Measurements from ENCODE around the gene RCOR3. TPM values are rescaled to one million over a fixed set of nuclear protein-coding genes. Genes with fewer than 3 reads are reported as not detected.

RCOR3 gene
- total and polyA plus RNA-seq, 2 of the 8 experiments (the other 6 are each of a cell fraction or from before 2014, with no cell fraction given): 21.4 to 36.3 TPM

- Histone ChIP-seq H3K18ac (ENCODE audit: extremely low read depth, low read length) (no peak overlapping the region), H4K20me1 (replicated peaks in 1 of 2; ENCODE audit: control insufficient read depth in 1 of 2, insufficient read depth in 2 of 2, low read length in 2 of 2) (no peaks in the 10 kb centered on the region), H3K9ac (replicated peaks in 1 of 4; ENCODE audit: extremely low read depth in 1 of 4, low read depth in 3 of 4, low read length in 3 of 4) (no peak overlapping the region), H3K79me1 (ENCODE audit: low read depth, low read length) (peaks cover 2% of the 10 kb centered on the region), H3K56ac (replicated peaks; ENCODE audit: insufficient read length, low read depth, low read length) (no peak overlapping the region), H2BK15ac (ENCODE audit: low read length) (no peak overlapping the region), H2AFZ (ENCODE audit: low read length) (no peak overlapping the region), H3K27me3 (replicated peaks in 1 of 4; ENCODE audit: control insufficient read depth in 3 of 4, extremely low read depth in 1 of 4, insufficient read depth in 3 of 4, low read length in 3 of 4) (no peaks in the 10 kb centered on the region), H3K27ac (ENCODE audit: low read depth, low read length) (no peak overlapping the region), H2BK12ac (ENCODE audit: low read depth, low read length) (no peak overlapping the region), H3K23ac (ENCODE audit: insufficient read length) (no peak overlapping the region), H2BK120ac (replicated peaks; ENCODE audit: low read depth, low read length) (no peak overlapping the region), H4K91ac (replicated peaks; ENCODE audit: insufficient read length, low read length) (no peak overlapping the region), H2BK20ac (ENCODE audit: low read length) (no peak overlapping the region), H3K4me3 (ENCODE audit: extremely low read depth in 1 of 4, insufficient read depth in 2 of 4, low read depth in 3 of 4, low read length in 4 of 4) (no peak overlapping the region), H3K23me2 (ENCODE audit: low read depth, low read length) (no peaks in the 10 kb centered on the region), H3K79me2 (ENCODE audit: control insufficient read depth in 1 of 2, insufficient read depth in 2 of 2, low read length in 2 of 2) (no peaks in the 10 kb centered on the region), H3K4ac (replicated peaks; ENCODE audit: insufficient read length, low read depth, low read length) (no peak overlapping the region), H2BK5ac (ENCODE audit: low read depth, low read length) (no peak overlapping the region), H3K36me3 (ENCODE audit: control insufficient read depth in 2 of 4, insufficient read depth in 4 of 4, low read length in 3 of 4) (peaks cover 0 to 16% (median 7%) of the 10 kb centered on the region in 4 experiments; a peak in 5 of 8 replicates), H3K4me2 (ENCODE audit: insufficient read depth in 1 of 2, low read depth in 2 of 2, low read length in 2 of 2) (no peak overlapping the region; a peak in 1 of 4 replicates), H3K14ac (ENCODE audit: insufficient read length) (no peak overlapping the region), H3K9me3 (ENCODE audit: insufficient read depth in 2 of 2, low read depth in 1 of 2, low read length in 1 of 2) (no peaks in the 10 kb centered on the region), H2AK5ac (ENCODE audit: low read depth, low read length) (no peak overlapping the region), H4K5ac (ENCODE audit: insufficient read length, low read depth, low read length) (no peak overlapping the region), H4K8ac (ENCODE audit: extremely low read depth, insufficient read depth, low read length) (no peak overlapping the region), H3K4me1 (replicated peaks in 1 of 4; ENCODE audit: control insufficient read depth in 3 of 4, insufficient read depth in 4 of 4, low read length in 3 of 4) (no peaks in the 10 kb centered on the region)
- WGBS, 2 experiments (ENCODE audit: extremely low coverage in 1 of 2, insufficient coverage in 1 of 2, insufficient read length in 1 of 2, insufficient replicate concordance in 2 of 2, low coverage in 1 of 2, low lambda C conversion rate in 2 of 2, missing lambda C conversion rate in 1 of 2): 90% methylated on average over 4 of the region's 4 CpGs; no CpG with 5 or more reads in 1 of the 2 experiments
- DNase-seq (ENCODE audit: low read depth in 1 of 2, low spot score in 2 of 2) (no peak), FAIRE-seq (no peak)
- ChIA-PET POLR2A (ENCODE audit: partially characterized antibody) (no interaction called here), CTCF (ENCODE audit: partially characterized antibody) (interaction anchor here (0.9 to 2.9 kb wide), 6 partner anchors 11 to 59 kb away, joined by 3 to 12 read pairs (median 3); no protein-coding TSS in a partner anchor)
- TF ChIP-seq YY1 (IDR thresholded peaks at IDR 0.05; ENCODE audit: low read depth, low read length) (no peak), NRF1 (IDR thresholded peaks at IDR 0.05; ENCODE audit: low read depth, low read length) (no peak), POLR2AphosphoS5 (IDR thresholded peaks at IDR 0.05; ENCODE audit: low read depth, low read length) (no peak), ATF3 (IDR thresholded peaks at IDR 0.05; ENCODE audit: insufficient read depth, low read depth, low read length) (no peak), SIN3A (conservative IDR thresholded peaks at IDR 0.05 in 1 of 2, IDR thresholded peaks at IDR 0.05 in 1 of 2; ENCODE audit: low read depth in 1 of 2, low read length in 2 of 2) (no peak), MAX (IDR thresholded peaks at IDR 0.05) (no peak), SRF (IDR thresholded peaks at IDR 0.05; ENCODE audit: low read depth, low read length) (no peak), CHD2 (IDR thresholded peaks at IDR 0.05; ENCODE audit: low read length) (no peak), MAFK (IDR thresholded peaks at IDR 0.05; ENCODE audit: low read depth, low read length) (no peak), GABPA (IDR thresholded peaks at IDR 0.05; ENCODE audit: borderline replicate concordance, insufficient read depth, low read length) (no peak), KDM5A (IDR thresholded peaks at IDR 0.05; ENCODE audit: low read length) (no peak), TAF1 (IDR thresholded peaks at IDR 0.05; ENCODE audit: low read depth, low read length) (no peak), SIRT6 (IDR thresholded peaks at IDR 0.05; ENCODE audit: low read length) (no peak), NANOG (IDR thresholded peaks at IDR 0.05; ENCODE audit: insufficient read depth, low read depth, low read length, poor library complexity, severe bottlenecking) (no peak)
Measured at GRCh38 chr1:211355873-211356272, 96.7 kb downstream of the RCOR3 start.
